SHP77 (cell line): Measurements from ENCODE around the gene CAPS.
A peak's percentile ranks its signal among the peaks of the same experiment; 100 is the strongest.
"Not testable (repeated sequence)": the region's sequence is repeated elsewhere in the genome, so short reads cannot be mapped to it uniquely, and the experiment has no call there.

Source experiments
- DNase-seq, 2 experiments: peaks; one replicate each; lab custom pipeline; 2025; lab: John Stamatoyannopoulos, UW

The CAPS gene

DNA sequence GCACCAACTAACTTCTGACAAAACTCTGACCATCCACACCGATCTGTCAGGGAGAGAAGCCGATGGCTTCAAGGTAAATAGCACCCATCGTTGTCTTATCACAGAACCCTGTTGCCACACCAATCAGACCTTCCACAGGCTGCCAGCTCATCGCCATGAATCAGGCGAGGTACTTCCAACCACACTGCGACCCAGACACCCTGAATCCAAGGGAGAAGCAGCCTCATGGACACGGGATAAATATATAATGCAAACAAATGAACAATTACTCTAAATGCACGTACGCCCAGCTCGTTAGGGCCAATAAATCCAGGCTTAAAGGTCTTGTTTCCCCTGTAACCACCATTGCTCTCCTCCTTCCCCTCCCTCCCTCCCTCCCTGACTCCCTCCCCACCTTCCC, 43.1 kb downstream of the CAPS start:
- DNase-seq: no peak

DNA sequence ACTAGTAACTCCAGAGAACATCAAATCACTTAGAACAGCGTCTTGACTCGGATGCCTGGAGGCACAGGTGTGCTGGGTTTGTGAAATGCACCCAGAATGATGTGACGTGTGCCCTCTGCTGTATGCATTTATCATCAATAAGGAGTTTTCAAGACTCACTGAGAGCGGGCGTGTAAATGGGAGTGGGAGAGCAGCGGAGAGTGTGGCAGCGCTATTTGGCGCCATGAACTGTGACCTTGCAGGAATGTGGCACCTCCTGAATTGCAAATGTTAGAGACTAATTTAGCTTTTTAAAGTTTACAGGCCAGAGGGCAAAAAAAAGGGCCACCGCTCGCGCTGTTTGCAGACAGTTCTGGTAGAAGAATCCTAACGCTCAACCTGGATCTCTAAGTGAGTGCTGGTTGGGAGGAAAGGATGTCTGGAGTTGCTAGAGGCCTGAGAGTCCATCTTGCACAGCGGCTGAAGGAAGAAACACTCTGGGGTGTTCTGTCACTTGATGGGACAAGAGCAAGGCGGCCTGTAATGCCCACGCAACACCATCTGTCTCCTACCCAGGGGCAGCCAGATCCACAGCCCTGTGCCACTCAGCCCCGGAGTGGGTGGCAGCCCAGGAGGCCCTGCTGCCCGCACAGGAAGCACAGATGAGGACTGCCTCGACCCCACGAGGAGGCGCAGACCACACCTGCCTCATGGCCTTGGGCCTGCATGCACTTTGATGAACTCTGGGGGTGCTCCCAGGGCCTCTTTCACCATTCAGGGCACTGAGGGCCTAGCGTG, 44.2 kb downstream of the CAPS start:
- DNase-seq: no peak

DNA sequence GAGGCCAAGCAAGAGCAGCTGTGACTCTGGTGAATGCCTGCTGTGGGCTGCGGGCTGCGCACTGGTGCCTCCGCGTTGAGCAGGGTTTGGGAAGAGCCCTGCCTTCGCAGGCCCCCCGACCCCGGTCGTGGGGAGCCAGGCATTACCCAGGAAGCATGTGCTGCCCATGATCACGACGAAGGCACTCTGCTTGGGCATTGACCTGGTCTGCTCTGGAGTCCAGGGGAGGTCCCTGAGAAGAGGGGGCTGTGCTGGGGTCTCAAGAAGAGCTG, 44.7 kb downstream of the CAPS start:
- DNase-seq: no peak

DNA sequence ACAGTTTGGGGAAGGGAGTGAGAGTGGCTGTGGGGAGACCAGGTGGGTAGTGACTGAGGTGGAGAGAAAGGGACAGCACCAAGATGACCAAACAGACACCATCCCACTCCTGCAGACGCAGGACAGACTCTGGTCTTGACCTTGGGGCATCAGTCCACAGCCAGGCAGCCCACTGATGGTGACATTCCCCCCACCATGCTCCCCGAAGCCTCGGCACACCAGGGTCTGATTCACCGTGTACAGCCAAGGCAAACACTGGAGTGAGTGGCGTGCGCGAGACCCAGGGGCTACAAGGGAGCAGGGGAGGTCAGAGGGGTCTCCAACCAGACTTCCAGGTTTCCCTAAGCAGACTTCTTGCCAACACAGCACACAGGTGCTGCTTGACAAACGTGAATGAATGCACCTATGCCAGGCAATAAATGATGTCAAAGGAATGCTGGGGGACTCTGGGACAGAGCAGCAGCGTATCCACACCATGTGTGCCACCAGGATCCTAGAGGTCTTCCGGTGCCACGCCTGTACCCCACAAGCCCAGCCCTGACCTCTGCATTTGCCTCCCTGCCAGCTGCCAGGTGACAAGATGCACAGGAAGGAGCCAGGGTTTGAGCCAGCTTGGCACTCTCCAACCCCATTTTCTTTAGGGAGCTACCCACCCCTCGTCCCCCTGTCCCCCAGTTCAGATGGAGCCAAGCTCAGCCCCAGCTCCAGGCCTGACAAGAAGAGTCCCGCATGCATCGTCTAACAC, 45.4 kb downstream of the CAPS start:
- DNase-seq: no peak

GRCh38 chr19:5960005-5961001, 46.2 kb downstream of the CAPS start:
- peak; percentile 75 to 78 for DNase-seq

GRCh38 chr19:5961641-5961968, 47.6 kb downstream of the CAPS start:
- DNase-seq: not testable (repeated sequence)

DNA sequence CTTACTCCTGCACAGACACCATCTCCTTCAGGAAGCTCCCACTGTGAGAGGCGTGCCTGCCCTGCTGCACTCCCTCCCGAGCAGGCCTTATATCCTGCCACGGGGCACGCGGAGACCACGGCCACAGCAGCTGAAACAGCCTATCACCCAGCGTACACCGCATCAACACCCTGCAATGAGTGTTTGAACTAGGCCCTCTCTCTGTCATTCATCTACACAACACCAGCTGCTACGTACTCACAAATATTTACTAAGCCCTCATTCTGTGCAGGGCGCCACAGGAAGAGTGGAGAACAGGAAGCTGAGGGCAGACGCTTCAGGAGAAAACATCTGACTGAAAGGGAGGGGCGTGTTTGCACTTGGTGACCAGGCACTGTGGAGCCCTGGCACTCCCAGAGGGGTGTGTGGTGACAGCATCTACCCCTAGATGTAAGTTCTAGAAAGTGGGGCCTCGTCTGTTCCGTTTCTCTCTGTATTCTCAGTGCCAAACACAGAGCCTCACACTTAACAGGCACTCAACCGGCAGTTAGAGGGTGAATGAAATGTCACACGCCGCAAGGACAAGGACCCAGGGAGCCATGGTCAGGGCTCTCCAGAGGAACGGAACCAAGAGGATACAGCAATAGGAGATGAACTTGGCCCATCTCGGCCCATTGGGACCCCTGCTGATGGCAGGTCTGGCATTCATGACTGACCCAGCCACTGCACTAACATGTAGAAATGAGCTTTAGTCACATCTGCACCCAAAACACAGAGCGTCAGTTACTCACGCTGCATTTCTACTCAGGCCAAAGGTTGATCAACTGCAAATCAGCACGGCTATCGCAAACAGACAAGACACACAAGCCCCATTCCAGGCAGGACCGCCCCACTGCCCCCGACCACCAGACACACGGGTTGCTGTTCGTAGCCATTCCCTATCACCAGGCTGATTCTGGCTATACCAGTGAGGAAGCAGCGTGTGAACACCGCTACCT, 48.2 kb downstream of the CAPS start:
- peak; percentile 97 for DNase-seq

DNA sequence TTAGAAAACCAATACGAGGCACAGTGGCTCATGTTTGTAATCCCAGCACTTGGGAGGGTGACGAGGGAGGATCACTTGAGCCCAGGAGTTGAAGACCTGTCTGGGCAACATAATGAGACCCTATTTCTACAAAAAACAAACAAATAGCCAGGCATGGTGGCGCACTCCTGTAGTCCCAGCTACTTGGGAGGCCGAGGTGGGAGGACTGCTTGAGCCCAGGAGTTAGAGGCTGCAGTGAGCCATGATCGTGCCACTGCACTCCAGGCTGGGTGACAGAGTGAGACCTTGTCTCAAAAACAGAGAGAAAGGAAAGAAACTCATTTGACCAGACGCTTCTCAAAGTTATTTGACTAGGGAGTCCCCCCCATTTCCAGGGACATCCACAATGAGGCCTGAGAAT, 49.2 kb downstream of the CAPS start:
- not testable (repeated sequence) for DNase-seq

DNA sequence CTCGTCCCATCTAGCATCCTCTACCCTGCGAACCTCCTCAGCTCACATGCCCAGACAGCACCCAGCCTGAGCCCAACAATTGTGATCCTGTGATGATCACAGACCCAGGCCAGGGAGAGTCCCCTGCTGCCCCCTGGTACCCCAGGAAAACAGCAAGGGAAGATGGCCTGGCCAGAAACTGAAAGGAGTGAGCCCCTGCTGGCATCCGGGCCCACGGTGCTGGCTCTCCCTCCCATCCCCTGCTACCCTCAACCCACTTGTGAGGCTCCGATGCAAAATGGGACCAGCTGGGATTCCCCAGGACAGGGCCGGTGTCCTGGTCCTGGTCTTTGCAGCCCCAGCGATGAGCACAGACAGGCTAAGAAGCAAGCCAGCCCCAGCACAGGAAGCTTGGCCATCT, 49.8 kb downstream of the CAPS start:
- no peak for DNase-seq

GRCh38 chr19:5964816-5965565, 50.9 kb downstream of the CAPS start:
- DNase-seq: no peak
